ES-I3 (cell line): ENCODE measurements around the gene ZNF778.
"Not testable (repeated sequence)": the region's sequence is repeated elsewhere in the genome, so short reads cannot be mapped to it uniquely, and the experiment has no call there.

ENCODE experiments used
- H3K36me3 ChIP-seq: 2 replicates; pipeline ENCODE4 v1.6.1; 2013; ENCODE audit warnings: mild to moderate bottlenecking, low read length, control low read depth, moderate library complexity; ENCODE audit not compliant: insufficient read depth
- H3K4me1 ChIP-seq: 2 replicates; pipeline ENCODE4 v1.6.1; 2013; ENCODE audit warnings: mild to moderate bottlenecking, control low read depth, low read length; ENCODE audit not compliant: insufficient read depth
- H3K9ac ChIP-seq: 2 replicates; pipeline ENCODE4 v1.6.1; 2013; ENCODE audit warnings: low read depth, mild to moderate bottlenecking, low read length, moderate library complexity
- H3K9me3 ChIP-seq: 2 replicates; pipeline ENCODE4 v1.6.1; 2013; ENCODE audit warnings: mild to moderate bottlenecking, low read length, moderate library complexity; ENCODE audit not compliant: control insufficient read depth, insufficient read depth

ZNF778 gene

GRCh38 chr16:89176147-89176690 lies 41.3 kb upstream of the ZNF778 start:
- Histone ChIP-seq H3K9me3 (no peaks in the 10 kb centered on the region), H3K9ac (no peak overlapping the region), H3K36me3 (no peaks in the 10 kb centered on the region), H3K4me1 (peaks cover 16% of the 10 kb centered on the region; the same call in 1 of the 2 replicates)

GRCh38 chr16:89176717-89177116 lies 40.8 kb upstream of the ZNF778 start:
- no peaks in the 10 kb centered on the region for H3K9me3 ChIP-seq
- no peaks in the 10 kb centered on the region for H3K36me3 ChIP-seq
- H3K4me1 ChIP-seq = peaks cover 16% of the 10 kb centered on the region; the same call in 1 of the 2 replicates
- H3K9ac ChIP-seq = no peak overlapping the region

- peaks cover 13% of the 10 kb centered on the region; the same call in 1 of the 2 replicates for H3K4me1 ChIP-seq
- H3K9ac ChIP-seq = no peak overlapping the region
- H3K36me3 ChIP-seq = no peaks in the 10 kb centered on the region
- no peaks in the 10 kb centered on the region for H3K9me3 ChIP-seq
These were observed 40.0 kb upstream of the ZNF778 start for GRCh38 chr16:89177501-89177900.

- no peaks in the 10 kb centered on the region for H3K36me3 ChIP-seq
- no peak overlapping the region for H3K9ac ChIP-seq
- peaks cover 4% of the 10 kb centered on the region; the same call in 1 of the 2 replicates for H3K4me1 ChIP-seq
- H3K9me3 ChIP-seq = no peaks in the 10 kb centered on the region
These were observed 38.9 kb upstream of the ZNF778 start for GRCh38 chr16:89178453-89179147.

GRCh38 chr16:89179148-89179484 lies 38.4 kb upstream of the ZNF778 start:
- H3K4me1 ChIP-seq = no peaks in the 10 kb centered on the region
- H3K36me3 ChIP-seq = no peaks in the 10 kb centered on the region
- no peaks in the 10 kb centered on the region for H3K9me3 ChIP-seq
- no peak overlapping the region for H3K9ac ChIP-seq

GRCh38 chr16:89179656-89180315 lies 37.7 kb upstream of the ZNF778 start:
- Histone ChIP-seq H3K4me1 (no peaks in the 10 kb centered on the region), H3K9ac (no peak overlapping the region), H3K9me3 (no peaks in the 10 kb centered on the region), H3K36me3 (no peaks in the 10 kb centered on the region)

- Histone ChIP-seq H3K9me3 (no peaks in the 10 kb centered on the region), H3K4me1 (no peaks in the 10 kb centered on the region), H3K9ac (no peak overlapping the region), H3K36me3 (no peaks in the 10 kb centered on the region)
These were observed 34.0 kb upstream of the ZNF778 start for GRCh38 chr16:89183463-89183862.

- Histone ChIP-seq H3K36me3 (no peaks in the 10 kb centered on the region), H3K9me3 (no peaks in the 10 kb centered on the region), H3K4me1 (no peaks in the 10 kb centered on the region), H3K9ac (no peak overlapping the region)
These were observed 33.4 kb upstream of the ZNF778 start for GRCh38 chr16:89183975-89184676.

GRCh38 chr16:89184677-89184932 lies 32.9 kb upstream of the ZNF778 start:
- H3K9ac ChIP-seq = no peak overlapping the region
- H3K9me3 ChIP-seq = no peaks in the 10 kb centered on the region
- H3K4me1 ChIP-seq = no peaks in the 10 kb centered on the region
- H3K36me3 ChIP-seq = no peaks in the 10 kb centered on the region

- Histone ChIP-seq H3K9ac (no peak overlapping the region), H3K36me3 (no peaks in the 10 kb centered on the region), H3K4me1 (no peaks in the 10 kb centered on the region), H3K9me3 (no peaks in the 10 kb centered on the region)
These were observed 32.3 kb upstream of the ZNF778 start for GRCh38 chr16:89184933-89185794.

- not testable (repeated sequence) for H3K36me3 ChIP-seq, H3K4me1 ChIP-seq, H3K9me3 ChIP-seq, H3K9ac ChIP-seq
These were observed 31.5 kb upstream of the ZNF778 start for GRCh38 chr16:89185887-89186592.

GRCh38 chr16:89186593-89187031 lies 30.9 kb upstream of the ZNF778 start:
- not testable (repeated sequence) for H3K4me1 ChIP-seq, H3K36me3 ChIP-seq, H3K9ac ChIP-seq, H3K9me3 ChIP-seq

GRCh38 chr16:89187032-89187769 lies 30.3 kb upstream of the ZNF778 start:
- Histone ChIP-seq H3K4me1 (no peaks in the 10 kb centered on the region), H3K36me3 (no peaks in the 10 kb centered on the region)

More at GRCh38 chr16:89187032-89187769, 30.3 kb upstream of the ZNF778 start:
- no peaks in the 10 kb centered on the region for H3K9me3 ChIP-seq
- H3K9ac ChIP-seq = no peak overlapping the region
